Calu3 (cell line): ENCODE measurements around the gene NOD1. TPM values are rescaled to one million over a fixed set of nuclear protein-coding genes. Genes with fewer than 3 reads are reported as not detected.

Experiments
- BruUV-seq: library from RNA; stranded (reverse); fragments of 400-500 nt; replicated peaks from 2 replicates; lab custom pipeline; 2021; lab: Mats Ljungman, UMichigan
- CTCF ChIA-PET: fragments of 300-600 bp; sonication (Branson Sonifier 250); formaldehyde crosslinking; loops from one replicate; lab custom pipeline; 2022; ENCODE audit warnings: antibody characterized with exemption; lab: Charles Lee
- DNase-seq: peaks from one replicate; pipeline ENCODE4 v3.0.0; 2022
- H3K27ac Mint-ChIP-seq: one replicate; pipeline ENCODE4 v1.8.0; 2022; ENCODE audit warnings: mixed read lengths; ENCODE audit not compliant: unreplicated experiment
- H3K27me3 Mint-ChIP-seq: one replicate; pipeline ENCODE4 v1.8.0; 2022; ENCODE audit warnings: mixed read lengths; ENCODE audit not compliant: unreplicated experiment
- H3K36me3 Mint-ChIP-seq: one replicate; pipeline ENCODE4 v1.8.0; 2022; ENCODE audit warnings: mild to moderate bottlenecking, moderate library complexity, mixed read lengths; ENCODE audit not compliant: insufficient read depth, unreplicated experiment
- H3K4me1 Mint-ChIP-seq: one replicate; pipeline ENCODE4 v1.8.0; 2022; ENCODE audit warnings: mild to moderate bottlenecking, low read depth, mixed read lengths; ENCODE audit not compliant: unreplicated experiment
- H3K4me3 Mint-ChIP-seq: one replicate; pipeline ENCODE4 v1.8.0; 2022; ENCODE audit warnings: mild to moderate bottlenecking, low read depth, moderate library complexity, mixed read lengths; ENCODE audit not compliant: unreplicated experiment
- H3K9me3 Mint-ChIP-seq: one replicate; pipeline ENCODE4 v1.8.0; 2022; ENCODE audit warnings: low read depth, mixed read lengths; ENCODE audit not compliant: unreplicated experiment
- CTCF ChIP-seq: fragments of 200-600 bp; IDR thresholded peaks from one replicate; pipeline ENCODE4 v1.8.0; 2022; ENCODE audit warnings: antibody characterized with exemption; ENCODE audit not compliant: unreplicated experiment
- intact Hi-C: fragments of 100-400 bp; cut with micrococcal nuclease; formaldehyde crosslinking; loops from one replicate; pipeline ENCODE4 v1.10.0; 2022; ENCODE audit not compliant: unreplicated experiment
- total RNA-seq: library from RNA; stranded (reverse); gene quantifications from 2 replicates; pipeline ENCODE4 v1.2.3, GENCODE V29; 2022

The NOD1 gene
- total RNA-seq, 1 experiment from 2014 or later: 11.7 TPM

- no peak for DNase-seq
- Mint-ChIP-seq H3K9me3 (no peaks in the 10 kb centered on the region), H3K27ac (no peak overlapping the region), H3K4me3 (no peak overlapping the region), H3K27me3 (no peaks in the 10 kb centered on the region), H3K36me3 (peaks cover 6% of the 10 kb centered on the region), H3K4me1 (peaks cover 25% of the 10 kb centered on the region)
- no peak for TF ChIP-seq CTCF
- CTCF ChIA-PET: no interaction called here
- BruUV-seq: no TSS peak
- intact Hi-C loops: loop anchor here (10.0 kb wide), 1 partner anchor 226 kb away; no protein-coding TSS in a partner anchor
Observed at GRCh38 chr7:30519122-30519521, 40.5 kb upstream of the NOD1 start.

GRCh38 chr7:30515761-30516160 is 37.2 kb upstream of the NOD1 start:
- intact Hi-C loops: loop anchor here (10.0 kb wide), 1 partner anchor 229 kb away; no protein-coding TSS in a partner anchor
- Mint-ChIP-seq H3K27me3 (no peaks in the 10 kb centered on the region), H3K36me3 (peaks cover 4% of the 10 kb centered on the region), H3K9me3 (no peaks in the 10 kb centered on the region), H3K4me3 (no peak overlapping the region), H3K27ac (no peak overlapping the region), H3K4me1 (peaks cover 6% of the 10 kb centered on the region)
- TF ChIP-seq CTCF: no peak
- DNase-seq: no peak
- BruUV-seq: no TSS peak
- CTCF ChIA-PET: no interaction called here

GRCh38 chr7:30514776-30515175 is 36.2 kb upstream of the NOD1 start:
- Mint-ChIP-seq H3K27ac (no peak overlapping the region), H3K36me3 (no peaks in the 10 kb centered on the region), H3K4me1 (peaks cover 6% of the 10 kb centered on the region), H3K27me3 (no peaks in the 10 kb centered on the region), H3K4me3 (no peak overlapping the region), H3K9me3 (no peaks in the 10 kb centered on the region)
- intact Hi-C loops: loop anchor here (10.0 kb wide), 1 partner anchor 230 kb away; no protein-coding TSS in a partner anchor
- CTCF ChIA-PET: interaction anchor here (0.7 kb wide), 1 partner anchor 49 kb away, joined by 3 read pairs; no protein-coding TSS in a partner anchor
- BruUV-seq: no TSS peak
- TF ChIP-seq CTCF: no peak
- DNase-seq: no peak

GRCh38 chr7:30514177-30514576 is 35.6 kb upstream of the NOD1 start:
- Mint-ChIP-seq H3K4me1 (peaks cover 12% of the 10 kb centered on the region), H3K4me3 (no peak overlapping the region), H3K27ac (no peak overlapping the region), H3K36me3 (peaks cover 6% of the 10 kb centered on the region), H3K27me3 (no peaks in the 10 kb centered on the region), H3K9me3 (no peaks in the 10 kb centered on the region)
- BruUV-seq: no TSS peak
- CTCF ChIA-PET: no interaction called here
- intact Hi-C loops: loop anchor here (10.0 kb wide), 1 partner anchor 231 kb away; no protein-coding TSS in a partner anchor
- no peak for DNase-seq
- no peak for TF ChIP-seq CTCF
